ENCODE data around the gene SOCS3. TPM values are rescaled to one million over a fixed set of nuclear protein-coding genes. Genes with fewer than 3 reads are reported as not detected.

The SOCS3 gene
- total RNA-seq, 1 experiment from 2014 or later = 11.3 TPM

- Mint-ChIP-seq H3K27ac (ENCODE audit: unreplicated experiment) (no peak overlapping the region), H3K4me3 (ENCODE audit: unreplicated experiment) (no peak overlapping the region), H3K36me3 (ENCODE audit: insufficient read depth, unreplicated experiment) (peaks cover 1% of the 10 kb centered on the region), H3K9me3 (ENCODE audit: unreplicated experiment) (no peaks in the 10 kb centered on the region), H3K4me1 (ENCODE audit: low read depth, unreplicated experiment) (peaks cover 45% of the 10 kb centered on the region), H3K27me3 (ENCODE audit: insufficient read depth, unreplicated experiment) (no peaks in the 10 kb centered on the region)
- no peak for DNase-seq
- intact Hi-C loops (cut with micrococcal nuclease; ENCODE audit: unreplicated experiment) = no loop called here
- Histone ChIP-seq H3K9me3 (no peaks in the 10 kb centered on the region), H3K27me3 (replicated peaks; ENCODE audit: control insufficient read depth, insufficient read depth, low read length) (no peaks in the 10 kb centered on the region), H3K4me3 (ENCODE audit: low read depth, low read length) (no peak overlapping the region), H3K36me3 (ENCODE audit: control insufficient read depth, insufficient read depth, low read length) (no peaks in the 10 kb centered on the region), H3K4me1 (peaks cover 62% of the 10 kb centered on the region)
- TF ChIP-seq, protein P1, sequence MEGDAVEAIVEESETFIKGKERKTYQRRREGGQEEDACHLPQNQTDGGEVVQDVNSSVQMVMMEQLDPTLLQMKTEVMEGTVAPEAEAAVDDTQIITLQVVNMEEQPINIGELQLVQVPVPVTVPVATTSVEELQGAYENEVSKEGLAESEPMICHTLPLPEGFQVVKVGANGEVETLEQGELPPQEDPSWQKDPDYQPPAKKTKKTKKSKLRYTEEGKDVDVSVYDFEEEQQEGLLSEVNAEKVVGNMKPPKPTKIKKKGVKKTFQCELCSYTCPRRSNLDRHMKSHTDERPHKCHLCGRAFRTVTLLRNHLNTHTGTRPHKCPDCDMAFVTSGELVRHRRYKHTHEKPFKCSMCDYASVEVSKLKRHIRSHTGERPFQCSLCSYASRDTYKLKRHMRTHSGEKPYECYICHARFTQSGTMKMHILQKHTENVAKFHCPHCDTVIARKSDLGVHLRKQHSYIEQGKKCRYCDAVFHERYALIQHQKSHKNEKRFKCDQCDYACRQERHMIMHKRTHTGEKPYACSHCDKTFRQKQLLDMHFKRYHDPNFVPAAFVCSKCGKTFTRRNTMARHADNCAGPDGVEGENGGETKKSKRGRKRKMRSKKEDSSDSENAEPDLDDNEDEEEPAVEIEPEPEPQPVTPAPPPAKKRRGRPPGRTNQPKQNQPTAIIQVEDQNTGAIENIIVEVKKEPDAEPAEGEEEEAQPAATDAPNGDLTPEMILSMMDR (IDR thresholded peaks at IDR 0.05; ENCODE audit: insufficient read depth in 1 of 2, low read depth in 1 of 2, low read length in 1 of 2, severe bottlenecking in 1 of 2, unreplicated experiment in 1 of 2) = no peak
- ChIA-PET CTCF (no interaction called here), POLR2A (no interaction called here)
- BruUV-seq (replicated peaks) = no TSS peak
Observed at GRCh38 chr17:78371056-78371455, 11.2 kb upstream of the SOCS3 start.

- Mint-ChIP-seq H3K27me3 (ENCODE audit: insufficient read depth, unreplicated experiment) (no peaks in the 10 kb centered on the region), H3K4me3 (ENCODE audit: unreplicated experiment) (no peak overlapping the region), H3K27ac (ENCODE audit: unreplicated experiment) (no peak overlapping the region), H3K36me3 (ENCODE audit: insufficient read depth, unreplicated experiment) (peaks cover 6% of the 10 kb centered on the region), H3K4me1 (ENCODE audit: low read depth, unreplicated experiment) (peaks cover 45% of the 10 kb centered on the region), H3K9me3 (ENCODE audit: unreplicated experiment) (no peaks in the 10 kb centered on the region)
- TF ChIP-seq, protein P1 (IDR thresholded peaks at IDR 0.05; ENCODE audit: insufficient read depth in 1 of 2, low read depth in 1 of 2, low read length in 1 of 2, severe bottlenecking in 1 of 2, unreplicated experiment in 1 of 2) = no peak
- Histone ChIP-seq H3K36me3 (ENCODE audit: control insufficient read depth, insufficient read depth, low read length) (no peaks in the 10 kb centered on the region), H3K27me3 (replicated peaks; ENCODE audit: control insufficient read depth, insufficient read depth, low read length) (no peaks in the 10 kb centered on the region), H3K4me3 (ENCODE audit: low read depth, low read length) (no peak overlapping the region), H3K9me3 (no peaks in the 10 kb centered on the region), H3K4me1 (peaks cover 62% of the 10 kb centered on the region)
- POLR2A ChIA-PET = interaction anchor here (1.0 kb wide), 1 partner anchor 411 kb away, joined by 3 read pairs; the partner anchor contains the start of gene TNRC6C
- intact Hi-C loops (cut with micrococcal nuclease; ENCODE audit: unreplicated experiment) = no loop called here
- BruUV-seq (replicated peaks) = no TSS peak
- DNase-seq = no peak
- CTCF ChIA-PET = interaction anchor here (0.6 to 1.2 kb wide), 5 partner anchors 9 to 62 kb away, joined by 3 to 5 read pairs (median 3); partner anchors contain the start of gene PGS1
Observed at GRCh38 chr17:78369791-78370381, 10.0 kb upstream of the SOCS3 start.

GRCh38 chr17:78368854-78369495, 9.1 kb upstream of the SOCS3 start:
- peaks cover 65% of the 10 kb centered on the region for H3K4me1 ChIP-seq
- peaks cover 47% of the 10 kb centered on the region for H3K4me1 Mint-ChIP-seq (ENCODE audit: low read depth, unreplicated experiment)
- no peak overlapping the region for H3K4me3 ChIP-seq (ENCODE audit: low read depth, low read length)
- H3K9me3 ChIP-seq = no peaks in the 10 kb centered on the region
- ChIA-PET CTCF (interaction anchor here (0.9 to 1.1 kb wide), 2 partner anchors 8 to 52 kb away, joined by 4 to 5 read pairs; no protein-coding TSS in a partner anchor), POLR2A (interaction anchor here (1.0 kb wide), 1 partner anchor 410 kb away, joined by 3 read pairs; the partner anchor contains the start of gene TNRC6C)
- H3K4me3 Mint-ChIP-seq (ENCODE audit: unreplicated experiment) = no peak overlapping the region
- no TSS peak for BruUV-seq (replicated peaks)
- intact Hi-C loops (cut with micrococcal nuclease; ENCODE audit: unreplicated experiment) = no loop called here
- no peaks in the 10 kb centered on the region for H3K27me3 ChIP-seq (replicated peaks; ENCODE audit: control insufficient read depth, insufficient read depth, low read length)
- TF ChIP-seq, protein P1 (IDR thresholded peaks at IDR 0.05; ENCODE audit: insufficient read depth in 1 of 2, low read depth in 1 of 2, low read length in 1 of 2, severe bottlenecking in 1 of 2, unreplicated experiment in 1 of 2) = no peak
- no peaks in the 10 kb centered on the region for H3K36me3 ChIP-seq (ENCODE audit: control insufficient read depth, insufficient read depth, low read length)
- DNase-seq = no peak
- H3K27ac Mint-ChIP-seq (ENCODE audit: unreplicated experiment) = no peak overlapping the region
- no peaks in the 10 kb centered on the region for H3K27me3 Mint-ChIP-seq (ENCODE audit: insufficient read depth, unreplicated experiment)
- H3K9me3 Mint-ChIP-seq (ENCODE audit: unreplicated experiment) = no peaks in the 10 kb centered on the region
- peaks cover 6% of the 10 kb centered on the region for H3K36me3 Mint-ChIP-seq (ENCODE audit: insufficient read depth, unreplicated experiment)

Data from Caco-2 (cell line).